Activated CD4-positive, alpha-beta T cell treated with anti-CD3 and anti-CD28 coated beads for 4 hours (primary cell): ENCODE data around the gene AGPS.
"Not testable (repeated sequence)": the region's sequence is repeated elsewhere in the genome, so short reads cannot be mapped to it uniquely, and the experiment has no call there.

Experiments used
- DNase-seq, 2 donors: peaks; one replicate each; pipeline ENCODE4 v3.0.0-alpha.2; 2020

AGPS gene

GRCh38 chr2:177392373-177393202, at the start of gene AGPS:
Gene AGPS (plus strand): TSS chr2:177392773. CDS start chr2:177392790, 17 bp downstream.
- peak; percentile 67 to 68 for DNase-seq

- DNase-seq: no peak
Observed at GRCh38 chr2:177343773-177344172, 48.8 kb upstream of the AGPS start.

GRCh38 chr2:177344316-177344715, 48.3 kb upstream of the AGPS start:
- DNase-seq: no peak

GRCh38 chr2:177346192-177346591, 46.4 kb upstream of the AGPS start:
- DNase-seq: no peak

GRCh38 chr2:177347570-177347969, 45.0 kb upstream of the AGPS start:
- DNase-seq: no peak

- no peak for DNase-seq
Observed at GRCh38 chr2:177348118-177348654, 44.4 kb upstream of the AGPS start.

GRCh38 chr2:177348733-177349693, 43.6 kb upstream of the AGPS start:
- no peak for DNase-seq

GRCh38 chr2:177350624-177351023, 41.9 kb upstream of the AGPS start:
- DNase-seq: not testable (repeated sequence)

- DNase-seq: not testable (repeated sequence)
Observed at GRCh38 chr2:177351121-177351520, 41.5 kb upstream of the AGPS start.

GRCh38 chr2:177352441-177353186, 40.0 kb upstream of the AGPS start:
- no peak for DNase-seq

- DNase-seq: no peak
Observed at GRCh38 chr2:177353187-177353478, 39.4 kb upstream of the AGPS start.

GRCh38 chr2:177354541-177354940, 38.0 kb upstream of the AGPS start:
- DNase-seq: not testable (repeated sequence)

- no peak for DNase-seq
Observed at GRCh38 chr2:177355874-177356273, 36.7 kb upstream of the AGPS start.

- DNase-seq: no peak
Observed at GRCh38 chr2:177359836-177360595, 32.6 kb upstream of the AGPS start.

GRCh38 chr2:177362499-177362898, 30.1 kb upstream of the AGPS start:
- DNase-seq: no peak

- no peak for DNase-seq
Observed at GRCh38 chr2:177363332-177363731, 29.2 kb upstream of the AGPS start.

GRCh38 chr2:177365764-177366163, 26.8 kb upstream of the AGPS start:
- not testable (repeated sequence) for DNase-seq

GRCh38 chr2:177368023-177368422, 24.6 kb upstream of the AGPS start:
- DNase-seq: not testable (repeated sequence)

GRCh38 chr2:177379354-177379753, 13.2 kb upstream of the AGPS start:
- DNase-seq: no peak

GRCh38 chr2:177380181-177380580, 12.4 kb upstream of the AGPS start:
- no peak for DNase-seq

- DNase-seq: no peak
Observed at GRCh38 chr2:177383935-177384334, 8.6 kb upstream of the AGPS start.

GRCh38 chr2:177385151-177385550, 7.4 kb upstream of the AGPS start:
- no peak for DNase-seq
